OCI-LY1 (cell line): ENCODE measurements around the gene RAB4B.
"Not testable (repeated sequence)": the region's sequence is repeated elsewhere in the genome, so short reads cannot be mapped to it uniquely, and the experiment has no call there.

Experiments
- EZH2 ChIP-seq: fragments of 200-600 bp; sonication (generic), shearing (Covaris generic); IDR thresholded peaks from 2 replicates; pipeline ENCODE4 v1.8.0; 2017; ENCODE audit warnings: borderline replicate concordance, mixed run types, mild to moderate bottlenecking, antibody characterized with exemption, low read length, moderate library complexity, mixed read lengths
- TF ChIP-seq, protein P1 (sequence below): fragments of 200-600 bp; sonication (generic), shearing (Covaris generic); IDR thresholded peaks from 2 replicates; pipeline ENCODE4 v1.5.1; 2017; ENCODE audit warnings: mild to moderate bottlenecking, antibody characterized with exemption, low read length, moderate library complexity, mixed read lengths

DNA sequence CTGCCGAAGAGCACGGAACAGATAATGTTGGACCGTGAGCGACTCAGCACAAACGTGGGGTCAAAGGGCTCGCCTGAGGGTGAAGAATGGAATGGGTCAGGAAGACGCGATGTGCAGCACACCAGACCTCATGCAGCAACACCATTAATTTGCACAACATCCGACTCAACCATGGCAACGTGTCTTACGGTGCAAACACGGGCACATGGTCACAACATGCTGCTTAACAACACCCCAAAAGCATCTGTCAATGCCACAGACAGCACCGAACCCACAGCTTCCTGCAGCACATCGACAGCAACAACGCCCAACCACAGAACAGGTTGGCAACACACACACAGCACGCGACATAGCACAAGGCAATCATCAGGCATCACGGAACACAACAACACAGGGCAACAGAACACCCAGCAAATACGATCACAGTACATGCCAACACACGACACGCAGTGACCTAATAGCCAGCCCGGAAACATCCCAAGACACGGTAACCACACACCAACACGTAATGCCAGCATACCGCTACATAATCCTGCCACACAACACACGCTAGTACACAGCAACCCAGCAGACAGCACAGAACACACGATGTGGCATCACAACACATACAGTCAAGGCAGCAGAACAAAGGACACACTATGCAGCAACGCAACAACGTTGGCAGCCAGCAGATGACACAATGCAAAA lies 48.8 kb downstream of the RAB4B start:
- TF ChIP-seq, protein P1, sequence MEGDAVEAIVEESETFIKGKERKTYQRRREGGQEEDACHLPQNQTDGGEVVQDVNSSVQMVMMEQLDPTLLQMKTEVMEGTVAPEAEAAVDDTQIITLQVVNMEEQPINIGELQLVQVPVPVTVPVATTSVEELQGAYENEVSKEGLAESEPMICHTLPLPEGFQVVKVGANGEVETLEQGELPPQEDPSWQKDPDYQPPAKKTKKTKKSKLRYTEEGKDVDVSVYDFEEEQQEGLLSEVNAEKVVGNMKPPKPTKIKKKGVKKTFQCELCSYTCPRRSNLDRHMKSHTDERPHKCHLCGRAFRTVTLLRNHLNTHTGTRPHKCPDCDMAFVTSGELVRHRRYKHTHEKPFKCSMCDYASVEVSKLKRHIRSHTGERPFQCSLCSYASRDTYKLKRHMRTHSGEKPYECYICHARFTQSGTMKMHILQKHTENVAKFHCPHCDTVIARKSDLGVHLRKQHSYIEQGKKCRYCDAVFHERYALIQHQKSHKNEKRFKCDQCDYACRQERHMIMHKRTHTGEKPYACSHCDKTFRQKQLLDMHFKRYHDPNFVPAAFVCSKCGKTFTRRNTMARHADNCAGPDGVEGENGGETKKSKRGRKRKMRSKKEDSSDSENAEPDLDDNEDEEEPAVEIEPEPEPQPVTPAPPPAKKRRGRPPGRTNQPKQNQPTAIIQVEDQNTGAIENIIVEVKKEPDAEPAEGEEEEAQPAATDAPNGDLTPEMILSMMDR, result not testable (repeated sequence)
- not testable (repeated sequence) for TF ChIP-seq EZH2
